HEK293 (cell line): ENCODE results near the gene MED20.
"Not testable (repeated sequence)": the region's sequence is repeated elsewhere in the genome, so short reads cannot be mapped to it uniquely, and the experiment has no call there.

ENCODE experiments used
- CTCF ChIA-PET: fragments of 350-600 bp; formaldehyde crosslinking; extraction: SDS; loops from one replicate; lab custom pipeline; 2021; ENCODE audit warnings: antibody characterized with exemption; lab: Yijun Ruan, JAX
- POLR2A ChIA-PET: fragments of 300-600 bp; formaldehyde crosslinking; extraction: SDS; loops from one replicate; lab custom pipeline; 2020; ENCODE audit warnings: antibody characterized with exemption, inconsistent platforms; lab: Yijun Ruan, JAX
- H3K27ac ChIP-seq: fragments of 200-500 bp; sonication (Bioruptor generic); 2 replicates; pipeline ENCODE4 v1.5.1; 2014; ENCODE audit warnings: low read depth, low read length, control low read depth, inconsistent platforms; ENCODE audit errors: extremely low read depth
- H3K36me3 ChIP-seq, 2 experiments: fragments of 200-500 bp in 1 of 2; sonication (Bioruptor generic) in 1 of 2; 1 replicate in 1 of 2; 2 replicates in 1 of 2; pipeline ENCODE4 v1.5.1; 2014 to 2017; ENCODE audit warnings: inconsistent platforms in 2 of 2, low read length in 2 of 2; ENCODE audit not compliant: control insufficient read depth in 2 of 2, insufficient read depth in 1 of 2
- H3K4me1 ChIP-seq: fragments of 200-500 bp; sonication (Bioruptor generic); 2 replicates; pipeline ENCODE4 v1.5.1; 2014; ENCODE audit warnings: mild to moderate bottlenecking, low read length, inconsistent platforms; ENCODE audit not compliant: control insufficient read depth, insufficient read depth
- H3K4me3 ChIP-seq: 2 replicates; pipeline ENCODE4 v1.5.1; 2011; ENCODE audit warnings: low read depth, mild to moderate bottlenecking, control low read depth, low read length, moderate library complexity
- H3K9me3 ChIP-seq: fragments of 200-500 bp; sonication (Bioruptor generic); 2 replicates; pipeline ENCODE4 v1.5.1; 2014; ENCODE audit warnings: low read depth, low read length, inconsistent platforms; ENCODE audit not compliant: control insufficient read depth, insufficient read depth
- HOXC10 ChIP-seq: sonication (generic); formaldehyde crosslinking; IDR thresholded peaks from 2 replicates; pipeline ENCODE4 v1.8.1; 2023; ENCODE audit warnings: mild to moderate bottlenecking, missing genetic modification reagents
- HOXD13 ChIP-seq: sonication (generic); formaldehyde crosslinking; IDR thresholded peaks from 2 replicates; pipeline ENCODE4 v1.8.0; 2022; ENCODE audit warnings: missing genetic modification reagents, borderline replicate concordance
- KLF10 ChIP-seq: fragments of 450-650 bp; IDR thresholded peaks from 2 replicates; pipeline ENCODE4 v1.5.1; 2018; ENCODE audit warnings: missing biosample characterization, mild to moderate bottlenecking, missing genetic modification characterization
- KLF7 ChIP-seq: fragments of 450-650 bp; formaldehyde crosslinking; IDR thresholded peaks from 2 replicates; pipeline ENCODE4 v1.5.1; 2016; ENCODE audit warnings: missing biosample characterization, missing genetic modification characterization, borderline replicate concordance
- PRDM1 ChIP-seq: fragments of 450-650 bp; formaldehyde crosslinking; IDR thresholded peaks from 2 replicates; pipeline ENCODE4; 2016; ENCODE audit warnings: missing biosample characterization, missing genetic modification characterization
- TRIM28 ChIP-seq: IDR thresholded peaks from 2 replicates; pipeline ENCODE4 v1.6.1; 2011; ENCODE audit warnings: low read length, control low read depth, borderline replicate concordance
- ZBTB7A ChIP-seq: fragments of 450-650 bp; formaldehyde crosslinking; IDR thresholded peaks from 2 replicates; pipeline ENCODE4 v1.5.1; 2016; ENCODE audit warnings: low read depth, missing biosample characterization, missing genetic modification characterization
- ZNF114 ChIP-seq: fragments of 450-650 bp; formaldehyde crosslinking; IDR thresholded peaks from 2 replicates; pipeline ENCODE4 v1.5.0; 2017; ENCODE audit warnings: missing biosample characterization, missing genetic modification characterization
- ZNF140 ChIP-seq: fragments of 450-650 bp; formaldehyde crosslinking; IDR thresholded peaks from 2 replicates; pipeline ENCODE4 v1.5.1; 2016; ENCODE audit warnings: missing biosample characterization, missing genetic modification characterization
- ZNF155 ChIP-seq: fragments of 450-650 bp; formaldehyde crosslinking; IDR thresholded peaks from 2 replicates; pipeline ENCODE4 v1.5.1; 2016; ENCODE audit warnings: missing biosample characterization, missing genetic modification characterization
- ZNF16 ChIP-seq: fragments of 450-650 bp; formaldehyde crosslinking; IDR thresholded peaks from 2 replicates; pipeline ENCODE4 v1.5.1; 2016; ENCODE audit warnings: low read depth, missing biosample characterization, missing genetic modification characterization
- ZNF2 ChIP-seq: fragments of 450-650 bp; formaldehyde crosslinking; IDR thresholded peaks from 2 replicates; pipeline ENCODE4 v1.5.1; 2016; ENCODE audit warnings: missing biosample characterization, missing genetic modification characterization
- ZNF335 ChIP-seq: fragments of 450-650 bp; formaldehyde crosslinking; conservative IDR thresholded peaks from 2 replicates; pipeline ENCODE4 v1.5.1; 2016; ENCODE audit warnings: missing biosample characterization, missing genetic modification characterization
- ZNF391 ChIP-seq: fragments of 450-650 bp; formaldehyde crosslinking; IDR thresholded peaks from 2 replicates; pipeline ENCODE4 v1.5.1; 2016; ENCODE audit warnings: low read depth, missing biosample characterization, missing genetic modification characterization, borderline replicate concordance
- ZNF426 ChIP-seq: fragments of 450-650 bp; formaldehyde crosslinking; IDR thresholded peaks from 2 replicates; pipeline ENCODE4 v1.5.1; 2017; ENCODE audit warnings: missing biosample characterization, missing genetic modification characterization, mild to moderate bottlenecking, inconsistent platforms, moderate library complexity
- ZNF629 ChIP-seq: fragments of 450-650 bp; formaldehyde crosslinking; IDR thresholded peaks from 2 replicates; pipeline ENCODE4 v1.5.1; 2017; ENCODE audit warnings: missing biosample characterization, missing genetic modification characterization
- ZNF768 ChIP-seq: fragments of 450-650 bp; formaldehyde crosslinking; IDR thresholded peaks from 2 replicates; pipeline ENCODE4 v1.5.1; 2018; ENCODE audit warnings: missing biosample characterization, mild to moderate bottlenecking, missing genetic modification characterization
- TF ChIP-seq, protein P1 (sequence below): fragments of 450-650 bp; formaldehyde crosslinking; IDR thresholded peaks from 2 replicates; pipeline ENCODE4 v1.5.1; 2016; ENCODE audit warnings: missing biosample characterization, missing genetic modification characterization
- TF ChIP-seq, protein P2 (sequence below): fragments of 450-650 bp; formaldehyde crosslinking; IDR thresholded peaks from 2 replicates; pipeline ENCODE4 v1.5.1; 2016; ENCODE audit warnings: missing biosample characterization, missing genetic modification characterization
- TF ChIP-seq, protein P3 (sequence below): fragments of 450-650 bp; formaldehyde crosslinking; IDR thresholded peaks from 2 replicates; pipeline ENCODE4 v1.5.1; 2016; ENCODE audit warnings: missing biosample characterization, missing genetic modification characterization

MED20 gene

DNA sequence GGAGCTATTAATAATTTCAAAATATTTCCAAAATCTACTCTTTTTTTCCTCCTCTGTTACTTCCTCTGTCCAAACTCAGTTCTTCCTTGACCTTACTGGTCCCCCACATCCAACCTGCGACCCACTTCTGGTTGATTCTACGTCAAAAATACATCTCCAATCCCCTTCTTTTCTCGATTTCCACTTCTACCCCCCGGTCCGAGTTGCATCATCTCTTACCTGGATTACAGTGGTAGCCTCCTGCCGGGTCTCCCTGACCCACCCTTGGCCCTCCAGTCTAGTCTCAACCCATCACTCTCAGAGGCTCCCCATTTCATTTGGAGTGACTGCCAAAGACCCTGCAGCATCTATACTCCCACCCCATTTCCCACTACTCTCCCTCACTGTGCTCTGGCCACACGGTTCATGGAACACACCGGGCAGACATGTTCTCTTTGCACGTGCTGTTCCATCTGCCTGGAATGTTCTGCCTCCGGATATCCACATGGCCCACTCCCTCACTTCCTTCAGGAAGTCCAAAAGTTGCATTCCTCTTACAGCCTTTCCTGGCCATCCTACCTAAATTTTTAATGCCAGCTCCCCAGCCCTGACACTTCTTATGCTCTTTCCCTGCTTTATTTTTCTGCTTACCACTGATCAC lies 26.8 kb upstream of the MED20 start:
- no peaks in the 10 kb centered on the region for H3K4me1 ChIP-seq
- H3K9me3 ChIP-seq, result no peaks in the 10 kb centered on the region
- ChIA-PET CTCF (interaction anchor here (0.6 to 1.5 kb wide), 3 partner anchors 8 to 125 kb away, joined by 3 read pairs; no protein-coding TSS in a partner anchor), POLR2A (interaction anchor here (0.5 kb wide), 1 partner anchor 81 kb away, joined by 7 read pairs; no protein-coding TSS in a partner anchor)
- no peaks in the 10 kb centered on the region for H3K36me3 ChIP-seq
- TF ChIP-seq ZNF629 (tag by site-specific recombination) (no peak), ZNF2 (tag by site-specific recombination) (no peak), ZBTB7A (tag by site-specific recombination) (no peak), HOXC10 (CRISPR knock-in tag) (no peak), HOXD13 (no peak), ZNF114 (tag by site-specific recombination) (no peak)
- TF ChIP-seq, protein P1, sequence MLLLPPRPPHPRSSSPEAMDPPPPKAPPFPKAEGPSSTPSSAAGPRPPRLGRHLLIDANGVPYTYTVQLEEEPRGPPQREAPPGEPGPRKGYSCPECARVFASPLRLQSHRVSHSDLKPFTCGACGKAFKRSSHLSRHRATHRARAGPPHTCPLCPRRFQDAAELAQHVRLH (tag by site-specific recombination), result no peak
- no peak overlapping the region for H3K27ac ChIP-seq
- H3K4me3 ChIP-seq, result no peak overlapping the region

DNA sequence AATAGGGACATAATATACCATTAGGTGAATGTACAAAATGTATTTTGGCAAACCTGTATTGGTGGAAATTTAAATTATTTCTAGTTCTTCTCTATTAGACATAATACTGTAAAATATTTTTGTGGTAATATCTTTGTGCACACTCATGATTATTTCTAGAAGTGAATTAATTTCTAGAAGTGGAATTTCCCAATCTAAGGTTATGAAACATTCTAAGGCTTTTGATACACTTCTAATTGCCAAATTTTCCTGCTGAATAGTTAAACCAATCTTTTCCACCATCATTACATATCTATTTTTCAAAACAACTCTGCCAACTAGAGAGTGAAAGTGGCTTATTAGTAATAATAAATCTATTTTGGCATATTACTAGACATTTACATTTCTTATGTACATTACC lies 22.5 kb upstream of the MED20 start:
- POLR2A ChIA-PET, result interaction anchor here (0.6 to 1.3 kb wide), 3 partner anchors 22 to 107 kb away, joined by 3 read pairs; partner anchors contain the start of genes BYSL and MED20
- Histone ChIP-seq H3K27ac (no peak overlapping the region), H3K9me3 (no peaks in the 10 kb centered on the region), H3K36me3 (peaks cover 0 to 4% of the 10 kb centered on the region in 2 experiments; a peak in 1 of 3 replicates), H3K4me3 (no peak overlapping the region), H3K4me1 (peaks cover 17% of the 10 kb centered on the region)
- CTCF ChIA-PET, result interaction anchor here (1.4 to 13.4 kb wide), 4 partner anchors 9 to 101 kb away, joined by 3 to 160 read pairs (median 76); partner anchors contain the start of genes BYSL and MED20
- TF ChIP-seq ZNF140 (tag by site-specific recombination), result no peak
- no peak for TF ChIP-seq TRIM28
- TF ChIP-seq ZNF16 (tag by site-specific recombination), result no peak
- no peak for TF ChIP-seq KLF10 (tag by site-specific recombination)

DNA sequence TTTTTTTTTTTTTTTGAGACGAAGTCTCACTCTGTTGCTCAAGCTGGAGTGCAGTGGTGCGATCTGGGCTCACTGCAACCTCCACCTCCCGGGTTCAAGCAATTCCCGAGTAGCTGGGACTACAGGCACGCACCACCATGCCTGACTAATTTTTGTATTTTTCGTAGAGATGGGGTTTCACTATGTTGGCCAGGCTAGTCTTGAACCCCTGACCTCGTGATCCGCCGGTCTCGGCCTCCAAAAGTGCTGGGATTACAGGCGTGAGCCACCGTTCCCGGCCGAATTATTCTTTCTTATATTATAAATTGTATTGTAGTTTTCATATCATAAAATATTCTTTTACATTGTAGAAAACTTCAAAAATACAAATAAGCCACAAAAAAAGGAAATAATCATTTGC lies 21.9 kb upstream of the MED20 start:
- H3K9me3 ChIP-seq, H3K27ac ChIP-seq, H3K36me3 ChIP-seq, H3K4me3 ChIP-seq: not testable (repeated sequence)
- CTCF ChIA-PET, result interaction anchor here (0.6 to 13.4 kb wide), 7 partner anchors 17 to 355 kb away, joined by 3 to 160 read pairs (median 5); partner anchors contain the start of genes BYSL and MED20
- TF ChIP-seq ZNF335, result peak; percentile 33
- H3K4me1 ChIP-seq, result peaks cover 20% of the 10 kb centered on the region
- POLR2A ChIA-PET, result interaction anchor here (0.8 to 1.8 kb wide), 3 partner anchors 22 to 102 kb away, joined by 3 to 13 read pairs (median 6); partner anchors contain the start of genes BYSL and MED20

DNA sequence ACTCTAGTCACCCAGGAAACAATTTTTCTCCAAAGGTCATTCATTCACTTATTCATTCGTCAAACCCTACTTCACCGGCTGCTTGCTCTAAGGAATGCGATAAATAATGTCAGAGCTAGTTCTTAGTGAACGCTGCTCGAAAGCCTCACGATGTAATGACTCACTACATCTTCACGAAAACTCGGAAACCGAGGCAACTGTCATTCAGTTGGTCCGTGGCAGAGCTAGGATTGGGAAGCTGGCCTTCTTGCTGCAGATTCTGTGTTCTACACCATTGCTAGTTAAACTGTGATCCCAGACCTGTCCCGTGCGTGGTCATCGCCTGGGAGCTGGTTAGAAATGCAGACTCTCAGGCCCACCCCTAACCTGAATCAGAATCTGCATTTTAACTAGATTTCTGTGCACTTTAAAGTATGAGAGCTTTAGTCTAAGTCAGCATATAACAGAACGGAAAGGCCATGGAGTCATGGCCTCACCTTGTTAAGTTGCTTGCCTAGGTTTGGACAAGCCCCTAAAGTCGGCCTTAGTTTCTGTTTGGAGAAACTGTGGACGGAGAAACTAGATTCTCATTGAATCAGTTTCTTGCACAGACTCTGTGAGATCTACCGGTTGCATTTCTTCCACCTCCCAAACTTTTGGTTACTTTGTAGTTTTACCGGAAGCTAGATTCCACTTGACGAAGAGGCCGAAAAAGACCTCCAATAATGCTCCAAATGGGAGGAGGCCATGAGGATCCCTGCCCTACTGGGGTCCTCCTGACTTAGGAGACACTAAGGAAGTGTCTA lies 21.3 kb upstream of the MED20 start:
- Histone ChIP-seq H3K4me3 (peak overlapping the region; percentile 83), H3K4me1 (peaks cover 20% of the 10 kb centered on the region), H3K9me3 (no peaks in the 10 kb centered on the region), H3K36me3 (peaks cover 0 to 15% of the 10 kb centered on the region in 2 experiments; a peak in 1 of 3 replicates), H3K27ac (peak overlapping the region; percentile 30; the same call in 1 of the 2 replicates)
- CTCF ChIA-PET, result interaction anchor here (0.6 to 13.4 kb wide), 11 partner anchors 17 to 354 kb away, joined by 3 to 160 read pairs (median 4); partner anchors contain the start of genes BYSL and MED20
- POLR2A ChIA-PET, result interaction anchor here (0.7 to 1.8 kb wide), 7 partner anchors 9 to 261 kb away, joined by 3 to 13 read pairs (median 5); partner anchors contain the start of genes BYSL, MED20 and USP49
- no peak for TF ChIP-seq ZNF155 (tag by site-specific recombination)
- TF ChIP-seq KLF7 (tag by site-specific recombination), result no peak
- TF ChIP-seq ZNF426, result no peak
- TF ChIP-seq, protein P2, sequence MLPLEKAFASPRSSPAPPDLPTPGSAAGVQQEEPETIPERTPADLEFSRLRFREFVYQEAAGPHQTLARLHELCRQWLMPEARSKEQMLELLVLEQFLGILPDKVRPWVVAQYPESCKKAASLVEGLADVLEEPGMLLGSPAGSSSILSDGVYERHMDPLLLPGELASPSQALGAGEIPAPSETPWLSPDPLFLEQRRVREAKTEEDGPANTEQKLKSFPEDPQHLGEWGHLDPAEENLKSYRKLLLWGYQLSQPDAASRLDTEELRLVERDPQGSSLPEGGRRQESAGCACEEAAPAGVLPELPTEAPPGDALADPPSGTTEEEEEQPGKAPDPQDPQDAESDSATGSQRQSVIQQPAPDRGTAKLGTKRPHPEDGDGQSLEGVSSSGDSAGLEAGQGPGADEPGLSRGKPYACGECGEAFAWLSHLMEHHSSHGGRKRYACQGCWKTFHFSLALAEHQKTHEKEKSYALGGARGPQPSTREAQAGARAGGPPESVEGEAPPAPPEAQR (tag by site-specific recombination), result no peak
- TF ChIP-seq PRDM1 (tag by site-specific recombination), result no peak
- no peak for TF ChIP-seq ZNF391
- TF ChIP-seq, protein P3, sequence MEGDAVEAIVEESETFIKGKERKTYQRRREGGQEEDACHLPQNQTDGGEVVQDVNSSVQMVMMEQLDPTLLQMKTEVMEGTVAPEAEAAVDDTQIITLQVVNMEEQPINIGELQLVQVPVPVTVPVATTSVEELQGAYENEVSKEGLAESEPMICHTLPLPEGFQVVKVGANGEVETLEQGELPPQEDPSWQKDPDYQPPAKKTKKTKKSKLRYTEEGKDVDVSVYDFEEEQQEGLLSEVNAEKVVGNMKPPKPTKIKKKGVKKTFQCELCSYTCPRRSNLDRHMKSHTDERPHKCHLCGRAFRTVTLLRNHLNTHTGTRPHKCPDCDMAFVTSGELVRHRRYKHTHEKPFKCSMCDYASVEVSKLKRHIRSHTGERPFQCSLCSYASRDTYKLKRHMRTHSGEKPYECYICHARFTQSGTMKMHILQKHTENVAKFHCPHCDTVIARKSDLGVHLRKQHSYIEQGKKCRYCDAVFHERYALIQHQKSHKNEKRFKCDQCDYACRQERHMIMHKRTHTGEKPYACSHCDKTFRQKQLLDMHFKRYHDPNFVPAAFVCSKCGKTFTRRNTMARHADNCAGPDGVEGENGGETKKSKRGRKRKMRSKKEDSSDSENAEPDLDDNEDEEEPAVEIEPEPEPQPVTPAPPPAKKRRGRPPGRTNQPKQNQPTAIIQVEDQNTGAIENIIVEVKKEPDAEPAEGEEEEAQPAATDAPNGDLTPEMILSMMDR, result no peak
- TF ChIP-seq ZNF768, result no peak
